Parathyroid adenoma (tissue), 2 donors: ENCODE data around the gene ATP1A4.

Experiments
- H2AFZ ChIP-seq: fragments of 300-600 bp; sonication (generic); one replicate; pipeline ENCODE4 v1.7.0; 2017; ENCODE audit warnings: antibody characterized with exemption, mild to moderate bottlenecking
- H3K27ac ChIP-seq: fragments of 300-600 bp; sonication (generic); one replicate; pipeline ENCODE4 v1.7.0; 2017
- H3K27me3 ChIP-seq: fragments of 300-600 bp; sonication (generic); one replicate; pipeline ENCODE4 v1.7.0; 2017; ENCODE audit warnings: low read length; ENCODE audit not compliant: control insufficient read depth, insufficient read depth
- H3K36me3 ChIP-seq: fragments of 300-600 bp; sonication (generic); one replicate; pipeline ENCODE4 v1.7.0; 2017; ENCODE audit warnings: low read length; ENCODE audit not compliant: control insufficient read depth, insufficient read depth
- H3K4me1 ChIP-seq: fragments of 300-600 bp; sonication (generic); one replicate; pipeline ENCODE4 v1.7.0; 2017; ENCODE audit warnings: control low read depth
- H3K4me2 ChIP-seq: fragments of 300-600 bp; sonication (generic); one replicate; pipeline ENCODE4 v1.7.0; 2017; ENCODE audit warnings: low read length
- H3K4me3 ChIP-seq: fragments of 300-600 bp; sonication (generic); one replicate; pipeline ENCODE4 v1.7.0; 2017; ENCODE audit warnings: low read depth, low read length
- H3K79me2 ChIP-seq: fragments of 300-600 bp; sonication (generic); one replicate; pipeline ENCODE4 v1.7.0; 2017; ENCODE audit warnings: control low read depth
- H3K9ac ChIP-seq: fragments of 300-600 bp; sonication (generic); one replicate; pipeline ENCODE4 v1.7.0; 2017; ENCODE audit warnings: mild to moderate bottlenecking
- H3K9me3 ChIP-seq: fragments of 300-600 bp; sonication (generic); one replicate; pipeline ENCODE4 v1.7.0; 2017; ENCODE audit warnings: low read length; ENCODE audit not compliant: control insufficient read depth
- CTCF ChIP-seq: fragments of 300-600 bp; sonication (generic); IDR thresholded peaks from one replicate; pipeline ENCODE4 v1.7.0; 2017; ENCODE audit warnings: antibody characterized with exemption, mild to moderate bottlenecking
- donor health status: primary hyperparathyroidism.

ATP1A4 gene

GRCh38 chr1:160219062-160219929 is 67.9 kb downstream of the ATP1A4 start:
- peaks cover 7% of the 10 kb centered on the region for H3K4me1 ChIP-seq
- H3K4me3 ChIP-seq = no peak overlapping the region
- no peak overlapping the region for H2AFZ ChIP-seq
- H3K79me2 ChIP-seq = no peaks in the 10 kb centered on the region
- H3K9ac ChIP-seq = no peak overlapping the region
- no peak overlapping the region for H3K4me2 ChIP-seq
- H3K27me3 ChIP-seq = no peaks in the 10 kb centered on the region
- no peaks in the 10 kb centered on the region for H3K9me3 ChIP-seq
- TF ChIP-seq CTCF = peak; percentile 41
- H3K36me3 ChIP-seq = no peaks in the 10 kb centered on the region
- peak overlapping the region; percentile 29 for H3K27ac ChIP-seq

GRCh38 chr1:160220301-160220700 is 68.9 kb downstream of the ATP1A4 start:
- Histone ChIP-seq H3K27me3 (no peaks in the 10 kb centered on the region), H2AFZ (no peak overlapping the region), H3K9me3 (no peaks in the 10 kb centered on the region), H3K27ac (no peak overlapping the region), H3K79me2 (no peaks in the 10 kb centered on the region), H3K36me3 (no peaks in the 10 kb centered on the region), H3K4me2 (no peak overlapping the region), H3K9ac (no peak overlapping the region), H3K4me3 (no peak overlapping the region), H3K4me1 (peaks cover 7% of the 10 kb centered on the region)
- no peak for TF ChIP-seq CTCF

- no peak overlapping the region for H3K27ac ChIP-seq
- no peaks in the 10 kb centered on the region for H3K79me2 ChIP-seq
- H3K9me3 ChIP-seq = no peaks in the 10 kb centered on the region
- peaks cover 7% of the 10 kb centered on the region for H3K4me1 ChIP-seq
- H3K27me3 ChIP-seq = no peaks in the 10 kb centered on the region
- no peak overlapping the region for H3K4me2 ChIP-seq
- H3K9ac ChIP-seq = no peak overlapping the region
- H3K4me3 ChIP-seq = no peak overlapping the region
- no peak for TF ChIP-seq CTCF
- H3K36me3 ChIP-seq = no peaks in the 10 kb centered on the region
- H2AFZ ChIP-seq = no peak overlapping the region
Observed at GRCh38 chr1:160221089-160221488, 69.7 kb downstream of the ATP1A4 start.

GRCh38 chr1:160222546-160222945 is 71.1 kb downstream of the ATP1A4 start:
- Histone ChIP-seq H3K9ac (no peak overlapping the region), H3K4me1 (peaks cover 5% of the 10 kb centered on the region), H3K9me3 (no peaks in the 10 kb centered on the region), H3K36me3 (no peaks in the 10 kb centered on the region), H3K4me3 (no peak overlapping the region), H3K79me2 (no peaks in the 10 kb centered on the region), H3K27me3 (no peaks in the 10 kb centered on the region), H3K27ac (no peak overlapping the region), H2AFZ (no peak overlapping the region), H3K4me2 (no peak overlapping the region)
- TF ChIP-seq CTCF = no peak

GRCh38 chr1:160224606-160225005 is 73.2 kb downstream of the ATP1A4 start:
- H3K4me3 ChIP-seq = no peak overlapping the region
- no peak overlapping the region for H2AFZ ChIP-seq
- H3K36me3 ChIP-seq = no peaks in the 10 kb centered on the region
- no peak for TF ChIP-seq CTCF
- H3K4me2 ChIP-seq = no peak overlapping the region
- H3K27ac ChIP-seq = no peak overlapping the region
- no peaks in the 10 kb centered on the region for H3K79me2 ChIP-seq
- no peaks in the 10 kb centered on the region for H3K4me1 ChIP-seq
- H3K9ac ChIP-seq = no peak overlapping the region
- no peaks in the 10 kb centered on the region for H3K27me3 ChIP-seq
- H3K9me3 ChIP-seq = no peaks in the 10 kb centered on the region
